Lung (tissue), 12 donors: ENCODE results near the gene ESAM. TPM values are rescaled to one million over a fixed set of nuclear protein-coding genes. Genes with fewer than 3 reads are reported as not detected.

ENCODE experiments used
- ATAC-seq: fragments of 200-7000 bp; cut with Tn5 transposase; one replicate; pipeline ENCODE4 v1.9.1; 2020; ENCODE audit warnings: moderate number of reproducible peaks; ENCODE audit not compliant: insufficient read depth, low FRiP score
- DNase-seq, 3 donors: peaks; one replicate each; pipeline ENCODE4 v3.0.0-alpha.2; 2013 to 2017
- H3K27ac ChIP-seq, 2 donors: one replicate each; pipeline ENCODE4 v1.5.1; 2013; ENCODE audit warnings: mild to moderate bottlenecking in 2 of 2, moderate library complexity in 2 of 2, control low read depth in 1 of 2, inconsistent platforms in 1 of 2, low read depth in 1 of 2, low read length in 1 of 2
- H3K27me3 ChIP-seq, 3 donors: one replicate each; pipeline ENCODE4 v1.5.1; 2013; ENCODE audit warnings: low read length in 2 of 3; ENCODE audit not compliant: control insufficient read depth in 3 of 3, insufficient read depth in 3 of 3
- H3K36me3 ChIP-seq, 4 donors: one replicate each; pipeline ENCODE4 v1.5.1; 2013; ENCODE audit warnings: low read length in 4 of 4, mild to moderate bottlenecking in 1 of 4, moderate library complexity in 1 of 4; ENCODE audit not compliant: control insufficient read depth in 4 of 4, insufficient read depth in 4 of 4
- H3K4me1 ChIP-seq, 5 donors: one replicate each; pipeline ENCODE4 v1.5.1; 2013; ENCODE audit warnings: low read length in 5 of 5, mild to moderate bottlenecking in 2 of 5, moderate library complexity in 1 of 5; ENCODE audit not compliant: control insufficient read depth in 5 of 5, insufficient read depth in 5 of 5
- H3K4me3 ChIP-seq: one replicate; pipeline ENCODE4 v1.5.1; 2013; ENCODE audit warnings: mild to moderate bottlenecking, control low read depth, moderate library complexity
- H3K9ac ChIP-seq, 2 donors: one replicate each; pipeline ENCODE4 v1.5.1; 2013; ENCODE audit warnings: low read length in 2 of 2, control low read depth in 1 of 2; ENCODE audit not compliant: insufficient read depth in 1 of 2
- H3K9me3 ChIP-seq, 4 donors: one replicate each; pipeline ENCODE4 v1.5.1; 2013; ENCODE audit warnings: low read length in 3 of 4, mild to moderate bottlenecking in 1 of 4, moderate library complexity in 1 of 4; ENCODE audit not compliant: control insufficient read depth in 4 of 4, insufficient read depth in 3 of 4
- CTCF ChIP-seq: IDR thresholded peaks from 2 replicates; pipeline ENCODE4 v1.5.1; 2012; ENCODE audit warnings: mild to moderate bottlenecking; ENCODE audit errors: control extremely low read depth, extremely low read depth
- WGBS, 2 donors: extraction: QIAGEN DNeasy Blood & Tissue Kit; methylation state at CpG; one replicate each; pipeline ENCODE4 v1.1.7; 2013; 5-methylcytosine and 5-hydroxymethylcytosine counted together
- polyA plus RNA-seq, 2 donors: library from polyadenylated mRNA; stranded (reverse); fragments of 200-250 nt; gene quantifications; one replicate each; pipeline ENCODE4 v1.2.1, GENCODE V29; 2013
- total RNA-seq, 2 donors: library from RNA; depleted of rRNA in 1 of 2; stranded (reverse); fragments of >200 nt in 1 of 2; gene quantifications; one replicate each; pipeline ENCODE4 v1.2.1, GENCODE V29; 2014 to 2021
- donor health status: control.
- donor health status: control.
- donor health status: Bipolar disorder and iron deficiency.
- donor health status: healthy.
- donor health status: DM: yes; HTN: yes; CAD: no.

The ESAM gene
- total and polyA plus RNA-seq, 4 donors: 77.7 to 142 (median 130) TPM

- Histone ChIP-seq H3K9ac (no peak within 1 kb of the TSS), H3K27me3 (peaks cover 0 to 40% (median 35%) of the 10 kb centered on the region in 3 donors), H3K4me1 (peaks cover 0 to 14% (median 1%) of the 10 kb centered on the region in 5 donors), H3K27ac (peak within 1 kb of the TSS in 1 of 2 donors; percentile 29), H3K36me3 (no peaks in the 10 kb centered on the region), H3K4me3 (peak within 1 kb of the TSS; percentile 53), H3K9me3 (no peaks in the 10 kb centered on the region)
- TF ChIP-seq CTCF: no peak
- WGBS, 2 donors: 2 to 4% methylated on average over 54 to 59 of the region's 59 CpGs
- peak; percentile 94 to 96 (median 95) for DNase-seq
- peak; percentile 99 for ATAC-seq
Measured at GRCh38 chr11:124739479-124740276, 22.4 kb downstream of the ESAM start, which contains the start of gene NRGN. Gene NRGN (plus strand): TSS chr11:124739942. CDS start chr11:124740085, 143 bp downstream.

GRCh38 chr11:124738713-124739478 is 23.2 kb downstream of the ESAM start:
- no peaks in the 10 kb centered on the region for H3K9me3 ChIP-seq
- H3K4me3 ChIP-seq: no peak overlapping the region
- H3K4me1 ChIP-seq: peaks cover 0 to 14% (median 3%) of the 10 kb centered on the region in 5 donors
- WGBS, 2 donors: 87 to 88% methylated on average over 21 of the region's 21 CpGs
- H3K27ac ChIP-seq: no peak overlapping the region
- H3K27me3 ChIP-seq: peaks cover 0 to 34% (median 30%) of the 10 kb centered on the region in 3 donors
- DNase-seq: no peak
- H3K36me3 ChIP-seq: no peaks in the 10 kb centered on the region
- TF ChIP-seq CTCF: no peak
- no peak overlapping the region for H3K9ac ChIP-seq
- no peak for ATAC-seq

GRCh38 chr11:124737638-124738305 is 24.3 kb downstream of the ESAM start:
- ATAC-seq: no peak
- Histone ChIP-seq H3K36me3 (no peaks in the 10 kb centered on the region), H3K27me3 (peaks cover 0 to 23% (median 22%) of the 10 kb centered on the region in 3 donors), H3K4me3 (no peak overlapping the region), H3K9me3 (no peaks in the 10 kb centered on the region), H3K4me1 (peaks cover 0 to 14% (median 3%) of the 10 kb centered on the region in 5 donors), H3K27ac (no peak overlapping the region), H3K9ac (no peak overlapping the region)
- 78 to 84% methylated on average over 7 of the region's 7 CpGs for WGBS, 2 donors
- no peak for TF ChIP-seq CTCF
- no peak for DNase-seq
